Measurements from ENCODE around the gene ORC1. TPM values are rescaled to one million over a fixed set of nuclear protein-coding genes. Genes with fewer than 3 reads are reported as not detected.

The ORC1 gene
- total and polyA plus RNA-seq, 4 donors: 0.31 to 16.6 (median 0.43) TPM

DNA sequence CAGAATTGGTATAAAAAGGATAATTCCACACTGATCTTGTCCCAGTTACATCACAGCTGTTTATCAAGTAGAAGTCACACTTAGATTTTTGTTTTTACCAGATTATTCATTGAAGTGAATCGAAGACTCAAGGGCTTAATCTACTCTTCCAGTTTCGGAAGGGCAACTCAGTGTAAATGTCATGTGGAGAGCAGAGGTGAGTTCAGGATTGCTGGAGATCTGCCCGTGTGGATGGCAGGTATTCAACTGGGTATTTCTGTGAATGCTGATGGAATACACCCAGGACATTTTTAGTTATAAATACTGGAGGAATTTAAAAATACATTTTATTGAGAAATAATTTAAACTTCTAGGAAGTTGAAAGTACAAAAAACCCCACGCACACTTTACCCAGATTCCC, 57.6 kb downstream of the ORC1 start:
- Histone ChIP-seq H3K36me3 (ENCODE audit: control insufficient read depth in 4 of 4, insufficient read depth in 3 of 4, low read depth in 1 of 4, low read length in 3 of 4) (peaks cover 0 to 1% (median 0%) of the 10 kb centered on the region in 4 donors), H3K27me3 (ENCODE audit: control insufficient read depth in 4 of 4, insufficient read depth in 4 of 4, low read length in 3 of 4) (no peaks in the 10 kb centered on the region), H3K9me3 (ENCODE audit: control insufficient read depth in 4 of 4, low read length in 3 of 4) (no peaks in the 10 kb centered on the region), H3K9ac (ENCODE audit: low read depth in 1 of 2, low read length in 2 of 2) (no peak overlapping the region), H3K27ac (ENCODE audit: low read depth in 1 of 2, low read length in 2 of 2) (no peak overlapping the region), H3K4me1 (ENCODE audit: control insufficient read depth in 4 of 4, insufficient read depth in 4 of 4, low read length in 3 of 4) (peaks cover 0 to 26% (median 12%) of the 10 kb centered on the region in 4 donors), H3K4me3 (ENCODE audit: low read depth in 1 of 3, low read length in 3 of 3) (no peak overlapping the region)
- no peak for DNase-seq (ENCODE audit: low spot score)
- TF ChIP-seq, protein P1, sequence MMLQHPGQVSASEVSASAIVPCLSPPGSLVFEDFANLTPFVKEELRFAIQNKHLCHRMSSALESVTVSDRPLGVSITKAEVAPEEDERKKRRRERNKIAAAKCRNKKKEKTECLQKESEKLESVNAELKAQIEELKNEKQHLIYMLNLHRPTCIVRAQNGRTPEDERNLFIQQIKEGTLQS (IDR thresholded peaks at IDR 0.05): no peak
- TF ChIP-seq GABPA (IDR thresholded peaks at IDR 0.05 in 1 of 2, conservative IDR thresholded peaks at IDR 0.05 in 1 of 2): no peak
- TF ChIP-seq NR2F2 (IDR thresholded peaks at IDR 0.05): no peak
- TF ChIP-seq, protein P2, sequence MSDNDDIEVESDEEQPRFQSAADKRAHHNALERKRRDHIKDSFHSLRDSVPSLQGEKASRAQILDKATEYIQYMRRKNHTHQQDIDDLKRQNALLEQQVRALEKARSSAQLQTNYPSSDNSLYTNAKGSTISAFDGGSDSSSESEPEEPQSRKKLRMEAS (IDR thresholded peaks at IDR 0.05): peak; percentile 23
- peak; percentile 15 to 41 for TF ChIP-seq HNF4A (conservative IDR thresholded peaks at IDR 0.05)
- no peak for TF ChIP-seq JUND (IDR thresholded peaks at IDR 0.05)
- peak; percentile 72 to 82 for TF ChIP-seq RXRA (IDR thresholded peaks at IDR 0.05)
- no peak for TF ChIP-seq EGR1 (IDR thresholded peaks at IDR 0.05; ENCODE audit: low read depth in 2 of 2)
- TF ChIP-seq RAD21 (IDR thresholded peaks at IDR 0.05): peak in 1 of 2 donors; percentile 9
- WGBS: 37% methylated on average over 4 of the region's 4 CpGs

DNA sequence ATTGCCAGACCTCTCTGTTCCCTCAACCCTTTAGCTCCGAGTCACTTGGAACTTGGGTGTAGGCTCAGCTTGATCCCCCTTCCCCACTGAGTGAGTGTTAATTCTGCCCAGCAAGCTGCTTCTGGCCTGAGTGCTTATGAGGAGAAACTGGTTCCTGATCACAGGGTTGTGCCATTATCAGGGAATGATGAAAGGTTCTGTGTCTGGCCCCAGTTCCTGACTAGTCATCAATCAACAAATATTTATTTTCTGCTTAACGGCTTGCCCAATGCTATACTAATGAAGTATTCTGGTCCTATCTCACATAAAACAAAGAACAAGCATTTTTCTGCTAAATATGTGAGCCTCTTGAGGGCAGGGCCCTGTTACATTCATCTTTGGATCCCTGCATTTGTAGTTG, 59.0 kb downstream of the ORC1 start:
- Histone ChIP-seq H3K4me3 (ENCODE audit: low read depth in 1 of 3, low read length in 3 of 3) (no peak overlapping the region), H3K27me3 (ENCODE audit: control insufficient read depth in 4 of 4, insufficient read depth in 4 of 4, low read length in 3 of 4) (no peaks in the 10 kb centered on the region), H3K9me3 (ENCODE audit: control insufficient read depth in 4 of 4, low read length in 3 of 4) (no peaks in the 10 kb centered on the region), H3K9ac (ENCODE audit: low read depth in 1 of 2, low read length in 2 of 2) (no peak overlapping the region), H3K4me1 (ENCODE audit: control insufficient read depth in 4 of 4, insufficient read depth in 4 of 4, low read length in 3 of 4) (peaks cover 0 to 26% (median 12%) of the 10 kb centered on the region in 4 donors), H3K36me3 (ENCODE audit: control insufficient read depth in 4 of 4, insufficient read depth in 3 of 4, low read depth in 1 of 4, low read length in 3 of 4) (peaks cover 0 to 1% (median 0%) of the 10 kb centered on the region in 4 donors), H3K27ac (ENCODE audit: low read depth in 1 of 2, low read length in 2 of 2) (peak overlapping the region in 1 of 2 donors; percentile 55)
- WGBS: 57% methylated on average over 2 of the region's 2 CpGs
- DNase-seq (ENCODE audit: low spot score): no peak
- TF ChIP-seq, protein P1 (IDR thresholded peaks at IDR 0.05): peak; percentile 60
- TF ChIP-seq EGR1 (IDR thresholded peaks at IDR 0.05; ENCODE audit: low read depth in 2 of 2) (no peak), RAD21 (IDR thresholded peaks at IDR 0.05) (peak in 1 of 2 donors; percentile 11), NR2F2 (IDR thresholded peaks at IDR 0.05) (no peak), GABPA (IDR thresholded peaks at IDR 0.05 in 1 of 2, conservative IDR thresholded peaks at IDR 0.05 in 1 of 2) (no peak), HNF4A (conservative IDR thresholded peaks at IDR 0.05) (peak in 1 of 2 donors; percentile 43), TAF1 (conservative IDR thresholded peaks at IDR 0.05) (no peak), JUND (IDR thresholded peaks at IDR 0.05) (peak in 1 of 2 donors; percentile 43), RXRA (IDR thresholded peaks at IDR 0.05) (peak in 1 of 2 donors; percentile 67), YY1 (IDR thresholded peaks at IDR 0.05) (peak; percentile 46), FOXA1 (IDR thresholded peaks at IDR 0.05) (no peak), HNF4G (IDR thresholded peaks at IDR 0.05) (no peak), FOXA2 (IDR thresholded peaks at IDR 0.05) (peak; percentile 33), SP1 (IDR thresholded peaks at IDR 0.05) (no peak)
- TF ChIP-seq, protein P3, sequence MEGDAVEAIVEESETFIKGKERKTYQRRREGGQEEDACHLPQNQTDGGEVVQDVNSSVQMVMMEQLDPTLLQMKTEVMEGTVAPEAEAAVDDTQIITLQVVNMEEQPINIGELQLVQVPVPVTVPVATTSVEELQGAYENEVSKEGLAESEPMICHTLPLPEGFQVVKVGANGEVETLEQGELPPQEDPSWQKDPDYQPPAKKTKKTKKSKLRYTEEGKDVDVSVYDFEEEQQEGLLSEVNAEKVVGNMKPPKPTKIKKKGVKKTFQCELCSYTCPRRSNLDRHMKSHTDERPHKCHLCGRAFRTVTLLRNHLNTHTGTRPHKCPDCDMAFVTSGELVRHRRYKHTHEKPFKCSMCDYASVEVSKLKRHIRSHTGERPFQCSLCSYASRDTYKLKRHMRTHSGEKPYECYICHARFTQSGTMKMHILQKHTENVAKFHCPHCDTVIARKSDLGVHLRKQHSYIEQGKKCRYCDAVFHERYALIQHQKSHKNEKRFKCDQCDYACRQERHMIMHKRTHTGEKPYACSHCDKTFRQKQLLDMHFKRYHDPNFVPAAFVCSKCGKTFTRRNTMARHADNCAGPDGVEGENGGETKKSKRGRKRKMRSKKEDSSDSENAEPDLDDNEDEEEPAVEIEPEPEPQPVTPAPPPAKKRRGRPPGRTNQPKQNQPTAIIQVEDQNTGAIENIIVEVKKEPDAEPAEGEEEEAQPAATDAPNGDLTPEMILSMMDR (IDR thresholded peaks at IDR 0.05; ENCODE audit: low read depth, low read length, missing input control): no peak
- TF ChIP-seq, protein P4, sequence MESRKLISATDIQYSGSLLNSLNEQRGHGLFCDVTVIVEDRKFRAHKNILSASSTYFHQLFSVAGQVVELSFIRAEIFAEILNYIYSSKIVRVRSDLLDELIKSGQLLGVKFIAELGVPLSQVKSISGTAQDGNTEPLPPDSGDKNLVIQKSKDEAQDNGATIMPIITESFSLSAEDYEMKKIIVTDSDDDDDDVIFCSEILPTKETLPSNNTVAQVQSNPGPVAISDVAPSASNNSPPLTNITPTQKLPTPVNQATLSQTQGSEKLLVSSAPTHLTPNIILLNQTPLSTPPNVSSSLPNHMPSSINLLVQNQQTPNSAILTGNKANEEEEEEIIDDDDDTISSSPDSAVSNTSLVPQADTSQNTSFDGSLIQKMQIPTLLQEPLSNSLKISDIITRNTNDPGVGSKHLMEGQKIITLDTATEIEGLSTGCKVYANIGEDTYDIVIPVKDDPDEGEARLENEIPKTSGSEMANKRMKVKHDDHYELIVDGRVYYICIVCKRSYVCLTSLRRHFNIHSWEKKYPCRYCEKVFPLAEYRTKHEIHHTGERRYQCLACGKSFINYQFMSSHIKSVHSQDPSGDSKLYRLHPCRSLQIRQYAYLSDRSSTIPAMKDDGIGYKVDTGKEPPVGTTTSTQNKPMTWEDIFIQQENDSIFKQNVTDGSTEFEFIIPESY (IDR thresholded peaks at IDR 0.05): peak; percentile 59
- TF ChIP-seq, protein P5, sequence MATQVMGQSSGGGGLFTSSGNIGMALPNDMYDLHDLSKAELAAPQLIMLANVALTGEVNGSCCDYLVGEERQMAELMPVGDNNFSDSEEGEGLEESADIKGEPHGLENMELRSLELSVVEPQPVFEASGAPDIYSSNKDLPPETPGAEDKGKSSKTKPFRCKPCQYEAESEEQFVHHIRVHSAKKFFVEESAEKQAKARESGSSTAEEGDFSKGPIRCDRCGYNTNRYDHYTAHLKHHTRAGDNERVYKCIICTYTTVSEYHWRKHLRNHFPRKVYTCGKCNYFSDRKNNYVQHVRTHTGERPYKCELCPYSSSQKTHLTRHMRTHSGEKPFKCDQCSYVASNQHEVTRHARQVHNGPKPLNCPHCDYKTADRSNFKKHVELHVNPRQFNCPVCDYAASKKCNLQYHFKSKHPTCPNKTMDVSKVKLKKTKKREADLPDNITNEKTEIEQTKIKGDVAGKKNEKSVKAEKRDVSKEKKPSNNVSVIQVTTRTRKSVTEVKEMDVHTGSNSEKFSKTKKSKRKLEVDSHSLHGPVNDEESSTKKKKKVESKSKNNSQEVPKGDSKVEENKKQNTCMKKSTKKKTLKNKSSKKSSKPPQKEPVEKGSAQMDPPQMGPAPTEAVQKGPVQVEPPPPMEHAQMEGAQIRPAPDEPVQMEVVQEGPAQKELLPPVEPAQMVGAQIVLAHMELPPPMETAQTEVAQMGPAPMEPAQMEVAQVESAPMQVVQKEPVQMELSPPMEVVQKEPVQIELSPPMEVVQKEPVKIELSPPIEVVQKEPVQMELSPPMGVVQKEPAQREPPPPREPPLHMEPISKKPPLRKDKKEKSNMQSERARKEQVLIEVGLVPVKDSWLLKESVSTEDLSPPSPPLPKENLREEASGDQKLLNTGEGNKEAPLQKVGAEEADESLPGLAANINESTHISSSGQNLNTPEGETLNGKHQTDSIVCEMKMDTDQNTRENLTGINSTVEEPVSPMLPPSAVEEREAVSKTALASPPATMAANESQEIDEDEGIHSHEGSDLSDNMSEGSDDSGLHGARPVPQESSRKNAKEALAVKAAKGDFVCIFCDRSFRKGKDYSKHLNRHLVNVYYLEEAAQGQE (IDR thresholded peaks at IDR 0.05): no peak
- TF ChIP-seq, protein P2 (IDR thresholded peaks at IDR 0.05): peak; percentile 18

Data from liver (tissue), 9 donors.